MG63 (cell line): ENCODE measurements around the gene EOMES. TPM values are rescaled to one million over a fixed set of nuclear protein-coding genes. Genes with fewer than 3 reads are reported as not detected.

Experiments used
- DNase-seq: peaks from one replicate; pipeline ENCODE4 v3.0.0-alpha.2; 2020
- H3K27me3 ChIP-seq: fragments of 250-450 bp; sonication (Bioruptor Pico); 2 replicates; pipeline ENCODE4 v1.5.1; 2020; ENCODE audit warnings: mild to moderate bottlenecking, moderate library complexity
- H3K36me3 ChIP-seq: fragments of 250-450 bp; sonication (Bioruptor Pico); 2 replicates; pipeline ENCODE4 v1.5.1; 2020; ENCODE audit warnings: mild to moderate bottlenecking, moderate library complexity
- H3K4me3 ChIP-seq: fragments of 250-450 bp; sonication (Bioruptor Pico); 2 replicates; pipeline ENCODE4 v1.5.1; 2020; ENCODE audit warnings: mild to moderate bottlenecking, moderate library complexity
- H3K9me3 ChIP-seq: fragments of 250-450 bp; sonication (Bioruptor Pico); 2 replicates; pipeline ENCODE4 v1.5.1; 2020; ENCODE audit warnings: mild to moderate bottlenecking, moderate library complexity
- total RNA-seq: library from RNA; depleted of rRNA; stranded (reverse); fragments of >200 nt; shearing (Covaris generic); gene quantifications from 2 replicates; pipeline ENCODE4 v1.2.3, GENCODE V29; 2014; ENCODE audit warnings: low replicate concordance

EOMES gene
- total RNA-seq, 1 experiment from 2014 or later: 0.30 TPM

DNA sequence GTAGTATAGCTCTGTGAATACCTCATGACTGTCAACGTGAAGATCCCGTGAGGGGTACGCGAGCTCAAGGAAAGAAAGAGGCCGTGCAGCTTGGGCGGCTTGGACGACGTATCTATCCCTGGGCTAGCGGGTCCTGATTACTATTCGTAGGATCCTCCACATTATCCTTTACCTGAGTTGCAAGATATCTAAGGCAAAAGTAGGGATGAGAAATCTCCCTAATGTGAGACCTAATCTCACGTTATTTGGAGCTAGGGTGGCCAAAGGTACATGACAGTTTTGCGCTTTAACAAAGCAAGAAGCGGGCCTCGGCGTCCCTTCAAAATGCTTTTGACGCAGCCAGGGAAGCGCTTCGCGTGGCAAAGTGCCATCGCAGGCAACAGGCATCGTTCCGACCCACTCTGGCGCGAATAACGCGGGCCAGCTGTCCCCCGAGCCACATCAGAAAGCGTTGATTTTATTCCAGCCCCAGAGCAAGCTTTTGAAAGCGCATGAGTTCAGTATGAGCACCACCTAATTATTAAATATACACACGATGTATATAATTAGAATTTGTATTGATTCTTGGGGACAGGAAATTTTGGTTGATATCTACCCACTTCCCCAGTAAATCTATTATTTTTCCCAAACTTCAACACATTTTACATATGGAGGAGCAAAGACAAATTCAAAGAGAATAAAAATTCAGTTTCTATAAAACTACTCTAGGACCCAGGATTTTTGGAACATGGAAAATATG is 2.5 kb upstream of the EOMES start:
- DNase-seq: no peak
- H3K9me3 ChIP-seq: no peaks in the 10 kb centered on the region
- H3K36me3 ChIP-seq: no peaks in the 10 kb centered on the region
- no peaks in the 10 kb centered on the region for H3K27me3 ChIP-seq
- H3K4me3 ChIP-seq: no peak overlapping the region

DNA sequence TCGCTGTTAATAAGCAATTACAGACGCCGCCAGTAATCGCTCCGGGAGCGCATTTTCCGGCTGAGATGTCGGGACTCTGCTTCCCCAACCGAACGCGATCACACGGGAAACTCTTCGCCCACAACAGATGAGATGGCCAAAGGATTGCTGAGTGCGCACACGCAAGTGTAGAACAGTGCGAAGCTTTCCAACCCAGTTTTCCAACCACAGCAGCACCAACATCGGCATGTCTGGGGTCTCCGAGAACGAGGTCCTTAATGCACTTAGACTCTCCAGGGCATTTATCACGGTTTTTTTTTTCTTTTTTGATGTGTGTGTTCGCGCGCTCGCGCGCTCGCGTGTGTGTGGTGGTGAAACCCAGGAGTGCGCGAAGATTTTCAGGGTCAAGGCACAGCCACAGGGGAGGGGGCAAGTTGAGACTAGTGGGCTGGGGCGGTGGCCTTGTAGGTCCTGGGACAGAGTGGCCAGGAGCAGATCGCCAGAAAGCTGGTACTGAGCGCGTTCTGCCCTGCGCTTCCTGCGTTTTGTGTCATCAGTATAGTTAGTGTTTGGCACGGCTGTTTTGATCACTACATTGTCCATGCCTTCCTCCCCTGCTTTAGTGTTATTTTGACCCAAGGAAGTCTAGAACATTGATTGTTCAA is 1.8 kb upstream of the EOMES start:
- Histone ChIP-seq H3K4me3 (no peak overlapping the region), H3K36me3 (no peaks in the 10 kb centered on the region), H3K27me3 (no peaks in the 10 kb centered on the region), H3K9me3 (no peaks in the 10 kb centered on the region)
- DNase-seq: no peak

DNA sequence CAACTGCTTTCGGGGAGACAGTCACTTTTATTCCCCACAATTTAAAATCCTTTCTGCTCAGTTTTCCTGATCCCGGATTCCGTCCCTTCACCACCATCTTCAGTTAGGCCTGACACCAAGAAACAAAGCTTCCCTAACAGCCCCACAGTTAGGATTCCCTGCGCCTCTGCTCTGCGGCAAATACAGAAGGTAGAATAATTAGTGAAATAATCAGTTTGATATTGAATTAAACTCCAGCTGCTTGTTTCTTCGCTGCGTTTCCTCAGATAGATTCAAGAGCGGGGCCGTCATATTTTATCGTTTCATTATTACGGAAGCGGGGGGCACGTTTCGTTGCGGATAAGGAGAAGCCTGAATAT is 1.3 kb upstream of the EOMES start:
- Histone ChIP-seq H3K27me3 (no peaks in the 10 kb centered on the region), H3K4me3 (no peak overlapping the region), H3K9me3 (no peaks in the 10 kb centered on the region), H3K36me3 (no peaks in the 10 kb centered on the region)
- DNase-seq: no peak

DNA sequence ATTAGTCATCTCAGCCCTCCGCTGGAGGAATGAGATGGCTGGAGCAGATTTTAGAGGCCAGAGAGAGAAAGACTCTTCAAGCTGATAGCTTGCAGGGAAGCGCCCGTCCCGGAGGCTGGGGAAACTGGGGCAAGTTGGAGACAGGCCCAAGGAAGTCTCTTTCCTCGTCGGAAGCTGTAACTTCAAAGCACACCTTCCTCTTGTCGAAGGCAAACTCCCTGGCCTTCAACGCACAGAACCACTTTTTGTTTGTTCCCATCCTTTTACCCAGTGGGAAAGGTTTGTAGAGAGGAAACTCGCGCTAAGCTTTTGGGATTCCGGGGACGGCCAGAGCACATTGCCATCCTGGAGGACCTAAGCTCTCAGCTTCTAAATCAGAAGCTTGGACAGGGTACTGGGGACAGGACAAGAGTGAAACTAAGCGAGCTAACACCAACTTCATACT is 900 bp upstream of the EOMES start:
- Histone ChIP-seq H3K27me3 (no peaks in the 10 kb centered on the region), H3K9me3 (no peaks in the 10 kb centered on the region), H3K36me3 (no peaks in the 10 kb centered on the region), H3K4me3 (no peak overlapping the region)
- DNase-seq: no peak

DNA sequence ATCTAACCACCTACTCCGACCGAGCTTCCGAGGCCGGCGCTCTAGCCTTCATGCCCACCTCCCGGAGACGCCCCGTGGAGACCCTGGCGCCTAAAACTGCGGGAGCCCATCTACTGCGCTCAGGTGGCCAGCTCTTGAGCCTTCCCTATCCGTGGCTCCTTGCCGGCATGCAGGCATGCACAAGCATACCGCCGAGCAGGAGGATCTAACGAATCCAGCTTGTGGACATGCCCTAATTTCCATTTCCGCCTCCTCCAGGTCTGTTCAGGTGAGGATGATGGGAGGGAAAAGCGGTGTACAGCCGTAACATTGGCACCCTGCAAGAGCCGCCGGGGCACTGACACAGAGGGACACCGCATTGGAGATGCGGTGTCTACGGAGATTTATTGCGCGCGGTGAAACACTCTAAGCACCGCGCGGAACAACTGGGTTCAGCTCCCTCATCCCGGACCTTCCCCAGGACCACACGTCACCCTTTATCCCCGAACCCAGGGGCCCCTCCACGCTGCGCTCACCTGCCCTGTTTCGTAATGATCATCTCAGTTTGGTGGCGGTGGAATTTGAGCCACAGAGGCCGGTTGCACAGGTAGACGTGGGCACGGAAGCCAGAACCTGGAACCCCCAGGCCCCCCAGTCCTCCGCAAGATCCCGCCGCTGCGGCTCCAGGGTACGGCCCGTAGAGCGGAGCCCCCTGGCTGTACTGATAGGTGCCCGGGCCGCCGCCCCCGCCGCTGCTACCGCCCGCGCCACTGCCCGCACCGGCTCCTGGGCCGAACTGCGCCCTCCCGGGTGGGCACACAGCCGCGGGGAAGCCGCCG is 1.0 kb downstream of the EOMES start:
- DNase-seq: no peak

DNA sequence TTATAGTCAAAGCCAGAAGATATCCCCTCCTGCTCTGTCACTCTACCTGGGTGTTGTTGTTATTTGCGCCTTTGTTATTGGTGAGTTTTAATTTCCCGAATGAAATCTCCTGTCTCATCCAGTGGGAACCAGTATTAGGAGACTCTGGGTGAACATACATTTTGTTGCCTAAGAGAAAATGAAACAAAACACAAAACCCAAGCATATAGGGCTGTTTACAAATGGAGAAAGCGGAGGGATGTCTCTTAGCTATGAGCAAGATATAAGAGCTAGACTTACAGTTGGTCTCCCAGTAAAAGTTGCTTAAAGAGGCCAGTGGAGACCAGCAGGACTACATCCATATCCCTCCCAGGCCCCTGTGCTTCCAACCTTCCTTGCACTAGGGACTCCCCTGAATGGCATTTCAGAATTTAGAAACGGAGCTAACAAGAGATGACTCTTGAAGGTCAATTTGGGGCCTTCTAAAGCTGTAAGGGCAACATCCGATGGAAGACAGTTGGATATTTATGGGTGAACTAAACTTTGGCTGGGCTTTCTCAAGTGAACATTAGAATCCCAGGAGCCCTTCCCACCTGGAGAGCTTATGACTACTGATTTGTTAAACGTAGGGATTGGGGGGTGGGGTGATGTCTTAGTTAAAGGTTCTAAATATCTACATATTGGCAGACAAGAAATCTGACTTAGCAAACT is 2.7 kb downstream of the EOMES start:
- H3K9me3 ChIP-seq: no peaks in the 10 kb centered on the region
- no peak for DNase-seq
- no peak overlapping the region for H3K4me3 ChIP-seq
- no peaks in the 10 kb centered on the region for H3K36me3 ChIP-seq
- no peaks in the 10 kb centered on the region for H3K27me3 ChIP-seq

More for the DNA sequence above, 1.0 kb downstream of the EOMES start:
- no peaks in the 10 kb centered on the region for H3K36me3 ChIP-seq
- no peaks in the 10 kb centered on the region for H3K9me3 ChIP-seq
- H3K27me3 ChIP-seq: no peaks in the 10 kb centered on the region
- peak overlapping the region; percentile 57 for H3K4me3 ChIP-seq

DNA sequence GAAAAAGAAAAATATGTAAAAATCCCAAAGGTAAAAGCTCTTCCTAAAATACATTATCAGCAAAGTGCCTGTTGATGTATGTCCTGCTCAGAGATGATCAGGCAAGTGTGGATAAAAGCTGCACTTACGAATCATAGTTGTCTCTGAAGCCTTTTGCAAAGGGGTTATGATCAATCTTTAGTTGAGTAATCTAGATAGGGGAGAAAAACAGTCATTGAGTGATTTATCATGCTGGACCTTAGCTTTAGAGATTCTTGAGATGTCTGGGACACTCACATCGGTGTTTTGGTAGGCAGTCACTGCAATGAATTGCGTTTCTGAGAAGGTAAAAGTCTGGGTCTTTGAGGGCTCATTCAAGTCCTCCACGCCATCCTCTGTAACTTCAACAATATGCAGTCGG is 3.7 kb downstream of the EOMES start:
- Histone ChIP-seq H3K36me3 (no peaks in the 10 kb centered on the region), H3K4me3 (no peak overlapping the region), H3K9me3 (no peaks in the 10 kb centered on the region), H3K27me3 (no peaks in the 10 kb centered on the region)
- DNase-seq: no peak

DNA sequence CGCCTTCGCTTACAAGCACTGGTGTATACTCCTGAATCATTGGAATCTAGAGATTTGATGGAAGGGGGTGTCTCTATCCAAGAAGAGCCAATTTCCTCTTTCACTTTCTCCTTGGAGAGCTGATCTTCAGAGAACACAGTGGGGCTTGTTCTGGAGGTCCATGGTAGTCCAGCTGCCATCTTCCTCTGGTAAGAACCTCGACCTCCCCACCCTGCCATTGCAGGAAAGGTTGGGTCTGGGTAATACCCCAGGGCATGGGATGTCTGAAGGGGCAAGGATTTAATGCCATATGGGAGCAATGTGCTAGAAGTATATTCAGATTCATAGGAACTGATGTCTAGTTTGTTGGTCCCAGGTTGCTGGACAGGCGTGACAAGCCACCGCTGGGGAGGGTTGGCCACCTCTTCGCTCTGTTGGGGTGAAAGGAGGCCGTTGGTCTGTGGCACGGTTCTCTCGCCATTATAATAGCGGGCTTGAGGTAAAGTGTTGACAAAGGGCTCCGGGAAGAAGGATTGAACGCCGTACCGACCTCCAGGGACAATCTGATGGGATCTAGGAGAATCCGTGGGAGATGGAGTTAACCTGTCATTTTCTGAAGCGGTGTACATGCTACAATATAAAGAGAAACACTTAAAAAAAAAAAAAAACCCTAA is 4.8 kb downstream of the EOMES start:
- Histone ChIP-seq H3K36me3 (no peaks in the 10 kb centered on the region), H3K27me3 (no peaks in the 10 kb centered on the region), H3K4me3 (no peak overlapping the region), H3K9me3 (no peaks in the 10 kb centered on the region)
- DNase-seq: no peak

DNA sequence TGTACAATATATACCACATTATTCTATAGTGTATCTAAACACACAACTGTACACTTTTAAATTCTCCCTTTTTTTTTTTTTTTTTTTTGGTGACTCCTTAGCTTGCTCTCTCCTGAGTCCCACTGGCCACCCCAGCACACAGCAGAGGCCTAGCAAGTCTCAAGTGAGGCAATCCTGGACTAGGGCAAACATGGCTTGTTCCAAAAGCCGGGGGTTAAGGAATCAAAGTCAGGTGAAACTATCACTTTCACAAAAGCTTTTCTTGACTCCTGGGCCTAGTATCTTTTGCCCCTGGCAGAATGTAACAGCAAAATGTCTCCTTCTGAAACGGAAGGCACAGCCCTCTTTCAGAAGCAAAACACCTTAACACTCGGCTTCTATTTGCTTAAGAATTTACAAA is 5.8 kb downstream of the EOMES start:
- DNase-seq: no peak
- Histone ChIP-seq H3K9me3 (no peaks in the 10 kb centered on the region), H3K4me3 (no peak overlapping the region), H3K36me3 (no peaks in the 10 kb centered on the region), H3K27me3 (no peaks in the 10 kb centered on the region)

DNA sequence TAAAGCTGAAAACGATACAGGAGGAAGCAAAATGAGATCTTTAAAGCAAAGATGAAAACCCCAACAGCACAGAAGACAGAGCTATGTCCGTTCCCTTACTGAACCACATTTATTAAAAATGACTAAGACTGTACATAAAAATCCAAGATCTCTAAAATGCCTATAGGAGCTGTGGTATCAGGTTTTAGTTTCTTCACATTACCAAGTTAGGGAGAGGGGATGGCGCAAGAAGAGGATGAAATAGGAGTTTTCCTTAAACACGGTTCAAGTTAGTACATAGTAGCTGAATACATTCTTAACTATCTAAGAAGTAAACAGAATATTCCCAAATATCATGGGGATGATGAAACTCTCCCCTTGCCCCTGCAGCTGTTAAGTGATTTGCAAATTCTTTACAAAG is 6.3 kb downstream of the EOMES start:
- Histone ChIP-seq H3K36me3 (no peaks in the 10 kb centered on the region), H3K9me3 (no peaks in the 10 kb centered on the region), H3K27me3 (no peaks in the 10 kb centered on the region), H3K4me3 (no peak overlapping the region)
- DNase-seq: no peak

DNA sequence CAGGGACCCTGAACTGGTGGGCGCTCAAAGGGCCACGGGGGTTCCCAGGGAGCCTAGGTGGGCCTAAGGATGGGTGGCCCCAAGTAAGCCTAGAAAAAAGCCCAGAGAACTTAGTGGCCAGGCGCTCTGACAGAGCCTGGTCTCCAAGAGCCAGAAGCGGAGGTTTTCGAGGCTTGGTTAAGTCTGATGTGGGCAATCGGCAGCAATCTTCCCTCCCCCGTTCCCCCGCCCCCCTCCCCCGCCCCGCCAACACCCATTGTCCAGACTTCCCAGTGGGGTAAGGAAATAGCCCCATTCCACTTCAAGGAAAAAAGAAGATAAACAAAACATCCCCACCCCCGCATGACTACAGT is 6.7 kb downstream of the EOMES start:
- no peak for DNase-seq
- Histone ChIP-seq H3K27me3 (no peaks in the 10 kb centered on the region), H3K4me3 (no peak overlapping the region), H3K9me3 (no peaks in the 10 kb centered on the region), H3K36me3 (no peaks in the 10 kb centered on the region)

DNA sequence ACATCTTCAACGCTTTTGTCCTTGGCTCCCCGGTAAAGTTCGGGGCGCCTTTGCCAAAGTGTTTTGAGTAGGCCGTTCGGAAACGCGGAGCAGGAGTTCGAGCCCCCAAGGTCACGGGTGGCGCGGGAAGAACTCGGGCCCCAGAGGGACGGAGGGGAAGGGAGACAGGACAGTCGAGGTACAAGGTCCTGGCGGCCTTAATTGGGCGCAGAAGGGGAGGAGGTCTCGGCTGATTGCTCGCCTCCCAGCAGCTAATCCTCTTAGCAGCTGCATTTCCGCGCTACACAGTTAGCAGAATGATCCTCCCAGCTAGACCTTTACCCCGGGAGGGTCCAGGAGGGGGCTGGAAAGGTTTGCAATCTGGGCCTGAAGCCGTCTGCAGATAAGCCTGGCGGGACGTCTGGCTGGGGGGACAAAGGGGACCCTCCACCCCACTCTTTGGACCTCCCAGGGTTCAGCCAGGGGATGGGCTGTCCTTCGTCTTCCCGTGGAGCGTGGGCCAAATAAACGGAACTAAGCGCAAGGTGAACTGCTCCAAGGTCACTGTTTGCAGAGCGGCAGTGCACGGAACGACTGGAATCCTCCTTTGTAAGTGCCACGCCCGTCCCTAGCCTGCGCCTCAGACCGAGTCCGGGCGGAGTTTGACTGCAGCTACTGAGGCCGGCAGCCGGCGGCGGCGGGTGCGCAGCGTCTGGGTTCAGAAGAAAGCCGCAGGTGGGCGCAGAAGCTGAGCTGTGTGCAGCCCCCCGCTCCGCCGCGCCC is 7.2 kb downstream of the EOMES start:
- H3K27me3 ChIP-seq: no peaks in the 10 kb centered on the region
- H3K9me3 ChIP-seq: no peaks in the 10 kb centered on the region
- DNase-seq: no peak
- H3K36me3 ChIP-seq: no peaks in the 10 kb centered on the region
- no peak overlapping the region for H3K4me3 ChIP-seq

DNA sequence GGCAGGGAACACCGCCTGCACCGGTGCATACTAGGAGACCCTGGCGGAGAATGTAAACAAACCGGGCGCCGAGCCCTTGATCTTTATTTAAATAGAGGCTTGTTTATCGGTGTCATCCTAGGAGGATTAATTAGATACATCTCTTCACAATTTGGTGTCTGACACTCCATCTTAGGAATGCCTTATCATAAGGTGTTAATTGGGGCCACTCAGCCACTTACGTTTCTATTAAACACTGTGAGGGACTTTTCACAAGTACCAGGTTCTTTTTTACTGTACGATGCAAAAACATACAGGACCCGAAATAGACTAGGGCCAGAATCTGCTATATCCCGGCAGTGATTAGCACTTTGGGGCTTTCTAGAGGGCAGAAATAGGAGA is 8.0 kb downstream of the EOMES start:
- Histone ChIP-seq H3K4me3 (no peak overlapping the region), H3K27me3 (no peaks in the 10 kb centered on the region)

DNA sequence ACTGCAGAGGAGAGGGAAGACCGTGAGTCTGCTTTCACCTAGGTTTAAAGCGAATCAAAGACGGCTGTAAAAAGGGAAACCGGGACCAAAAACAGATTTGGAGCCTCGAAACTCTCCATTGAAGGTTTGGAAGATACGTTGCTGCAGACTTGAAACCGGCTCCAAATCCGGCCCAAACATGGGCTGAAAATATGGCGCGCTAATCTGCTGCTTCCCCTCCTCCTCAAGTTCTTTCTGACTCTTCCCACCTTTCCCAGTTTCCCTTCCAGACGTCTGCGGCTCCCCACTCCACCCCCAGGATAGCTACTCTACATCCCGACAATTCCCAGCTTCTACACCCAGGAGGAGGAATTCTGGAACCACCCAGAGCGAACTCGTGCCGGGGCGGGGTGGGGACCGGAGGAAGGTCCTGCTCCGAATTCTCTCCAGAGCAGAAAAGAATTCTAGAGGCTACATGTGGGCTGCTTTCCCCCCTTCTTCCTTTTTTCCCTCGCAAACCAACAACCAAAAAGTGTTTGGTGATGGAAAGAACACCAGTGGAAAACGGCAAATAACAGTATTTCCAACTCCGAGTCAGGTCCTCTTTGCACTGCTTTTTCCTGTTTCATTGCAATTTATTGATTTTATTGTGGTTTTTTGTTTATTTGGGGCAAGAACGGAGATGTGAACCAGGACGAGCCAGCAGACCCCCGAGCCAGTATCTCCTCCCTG is 8.5 kb downstream of the EOMES start:
- no peaks in the 10 kb centered on the region for H3K27me3 ChIP-seq
- no peaks in the 10 kb centered on the region for H3K36me3 ChIP-seq
- H3K9me3 ChIP-seq: no peaks in the 10 kb centered on the region
- peak overlapping the region; percentile 43 for H3K4me3 ChIP-seq
- DNase-seq: no peak

More for the DNA sequence above, 8.0 kb downstream of the EOMES start:
- DNase-seq: no peak
- Histone ChIP-seq H3K36me3 (no peaks in the 10 kb centered on the region), H3K9me3 (no peaks in the 10 kb centered on the region)

DNA sequence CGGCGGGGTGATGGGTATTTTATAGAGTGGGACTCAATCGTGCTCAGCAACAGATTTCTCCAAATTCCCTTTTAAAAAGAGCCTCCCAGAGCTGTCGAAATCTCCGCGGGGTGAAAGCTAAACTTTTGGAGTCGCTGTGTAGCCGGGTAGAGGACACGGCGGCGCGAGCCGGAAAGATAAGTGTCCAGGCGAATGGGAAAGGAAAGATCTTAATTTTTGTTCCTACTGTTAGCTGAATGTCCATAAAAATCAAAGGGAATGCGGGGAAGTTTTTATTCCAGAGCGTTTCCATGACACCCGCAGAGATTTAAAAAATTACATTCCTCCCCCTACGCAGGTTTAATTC is 9.1 kb downstream of the EOMES start:
- H3K9me3 ChIP-seq: no peaks in the 10 kb centered on the region
- no peak for DNase-seq
- no peaks in the 10 kb centered on the region for H3K36me3 ChIP-seq
- H3K27me3 ChIP-seq: no peaks in the 10 kb centered on the region
- peak overlapping the region; percentile 43 for H3K4me3 ChIP-seq
